LNCAP (cell line): ENCODE data around the gene FAM187B.

ENCODE experiments used
- TF ChIP-seq, protein P1 (sequence below): fragments of 450-650 bp; IDR thresholded peaks from 2 replicates; pipeline ENCODE4 v1.5.1; 2017; ENCODE audit warnings: mild to moderate bottlenecking

The FAM187B gene

DNA sequence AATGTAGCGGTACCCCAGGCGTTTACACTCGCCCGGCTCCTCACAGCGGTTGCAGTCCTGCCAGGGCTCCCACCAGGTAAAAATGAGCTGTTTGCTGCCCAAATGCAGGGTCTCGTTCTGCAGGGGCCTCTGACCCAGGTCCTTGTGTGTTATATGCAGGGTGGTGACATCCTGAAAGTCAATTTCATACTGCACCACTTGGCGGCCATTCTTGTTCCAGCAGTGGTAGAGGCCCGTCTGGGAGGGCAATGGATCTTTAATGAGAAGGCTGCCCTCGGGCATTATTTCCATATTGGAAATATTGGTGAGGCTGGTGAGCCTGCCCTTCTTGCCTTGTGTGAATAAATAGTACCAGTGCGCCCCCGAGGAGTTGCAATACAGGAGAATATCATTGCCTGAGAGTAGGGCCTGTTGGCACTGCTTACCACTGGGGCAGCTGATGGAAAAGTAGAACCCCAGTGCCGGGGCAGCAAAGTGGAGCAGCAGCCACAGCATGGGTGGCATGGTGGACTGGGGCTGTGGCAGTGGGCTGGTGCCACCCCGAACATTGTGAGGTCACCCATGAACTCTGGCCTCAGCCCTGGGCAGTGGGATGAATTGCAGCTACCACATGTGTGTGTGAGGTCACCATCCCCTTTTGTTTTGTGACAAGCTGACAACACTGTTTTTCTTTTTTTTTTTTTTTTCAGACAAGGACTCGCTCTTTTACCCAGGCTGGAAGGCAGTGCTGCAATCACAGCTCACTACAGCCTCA is at the start of gene FAM187B:
FAM187B (minus strand) TSS at position 563 of the 754 bp plus-strand sequence; CDS start at position 504, 59 bp downstream.
- TF ChIP-seq, protein P1, sequence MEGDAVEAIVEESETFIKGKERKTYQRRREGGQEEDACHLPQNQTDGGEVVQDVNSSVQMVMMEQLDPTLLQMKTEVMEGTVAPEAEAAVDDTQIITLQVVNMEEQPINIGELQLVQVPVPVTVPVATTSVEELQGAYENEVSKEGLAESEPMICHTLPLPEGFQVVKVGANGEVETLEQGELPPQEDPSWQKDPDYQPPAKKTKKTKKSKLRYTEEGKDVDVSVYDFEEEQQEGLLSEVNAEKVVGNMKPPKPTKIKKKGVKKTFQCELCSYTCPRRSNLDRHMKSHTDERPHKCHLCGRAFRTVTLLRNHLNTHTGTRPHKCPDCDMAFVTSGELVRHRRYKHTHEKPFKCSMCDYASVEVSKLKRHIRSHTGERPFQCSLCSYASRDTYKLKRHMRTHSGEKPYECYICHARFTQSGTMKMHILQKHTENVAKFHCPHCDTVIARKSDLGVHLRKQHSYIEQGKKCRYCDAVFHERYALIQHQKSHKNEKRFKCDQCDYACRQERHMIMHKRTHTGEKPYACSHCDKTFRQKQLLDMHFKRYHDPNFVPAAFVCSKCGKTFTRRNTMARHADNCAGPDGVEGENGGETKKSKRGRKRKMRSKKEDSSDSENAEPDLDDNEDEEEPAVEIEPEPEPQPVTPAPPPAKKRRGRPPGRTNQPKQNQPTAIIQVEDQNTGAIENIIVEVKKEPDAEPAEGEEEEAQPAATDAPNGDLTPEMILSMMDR, result no peak

DNA sequence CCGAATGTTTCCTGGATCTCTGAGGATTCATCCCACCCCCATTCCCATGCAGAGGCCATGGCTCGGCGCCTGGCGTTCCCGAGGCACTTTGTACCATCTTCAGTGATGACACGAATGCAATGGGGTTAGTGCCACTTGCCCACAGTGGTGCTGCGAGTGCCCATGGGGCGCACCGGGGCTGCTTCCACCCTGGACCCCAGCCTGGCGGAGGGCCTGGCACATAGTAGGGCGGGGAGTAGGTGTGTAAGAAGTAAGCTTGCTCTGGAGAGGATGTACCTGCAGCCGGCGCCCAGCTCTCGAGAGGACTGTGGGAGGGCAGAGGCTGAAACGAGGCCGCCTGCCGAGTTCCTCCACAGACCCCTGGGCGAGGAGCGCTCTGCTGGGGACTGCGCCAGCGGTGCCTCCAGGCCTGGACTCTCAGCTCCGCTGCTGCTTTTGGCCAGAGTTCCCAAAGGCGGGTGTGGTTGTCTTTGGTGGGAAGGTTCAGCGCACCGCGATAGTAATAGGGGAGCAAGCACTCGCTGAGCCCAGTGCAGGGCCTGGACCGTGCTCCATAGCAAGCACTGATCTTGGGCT is 48.3 kb upstream of the FAM187B start:
- TF ChIP-seq, protein P1, result no peak

DNA sequence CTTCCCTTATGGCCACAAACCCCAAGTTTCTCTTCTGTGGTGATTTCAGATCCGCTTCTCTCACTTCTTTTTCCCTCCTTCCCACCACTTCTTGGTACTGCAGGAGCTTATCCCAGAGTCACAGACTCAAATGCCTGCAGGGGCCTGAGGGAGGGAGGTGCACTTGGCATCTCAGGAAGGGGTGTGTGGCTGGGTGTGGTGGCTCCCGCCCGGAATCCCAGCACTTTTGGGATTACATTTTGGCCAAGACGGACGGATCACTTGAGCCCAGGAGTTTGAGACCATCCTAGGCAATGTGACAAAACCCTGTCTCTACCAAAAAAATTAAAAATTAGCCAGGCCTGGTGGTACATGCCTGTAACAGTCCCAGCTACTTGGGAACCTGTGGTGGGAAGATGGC is 45.8 kb upstream of the FAM187B start:
- TF ChIP-seq, protein P1, result no peak

DNA sequence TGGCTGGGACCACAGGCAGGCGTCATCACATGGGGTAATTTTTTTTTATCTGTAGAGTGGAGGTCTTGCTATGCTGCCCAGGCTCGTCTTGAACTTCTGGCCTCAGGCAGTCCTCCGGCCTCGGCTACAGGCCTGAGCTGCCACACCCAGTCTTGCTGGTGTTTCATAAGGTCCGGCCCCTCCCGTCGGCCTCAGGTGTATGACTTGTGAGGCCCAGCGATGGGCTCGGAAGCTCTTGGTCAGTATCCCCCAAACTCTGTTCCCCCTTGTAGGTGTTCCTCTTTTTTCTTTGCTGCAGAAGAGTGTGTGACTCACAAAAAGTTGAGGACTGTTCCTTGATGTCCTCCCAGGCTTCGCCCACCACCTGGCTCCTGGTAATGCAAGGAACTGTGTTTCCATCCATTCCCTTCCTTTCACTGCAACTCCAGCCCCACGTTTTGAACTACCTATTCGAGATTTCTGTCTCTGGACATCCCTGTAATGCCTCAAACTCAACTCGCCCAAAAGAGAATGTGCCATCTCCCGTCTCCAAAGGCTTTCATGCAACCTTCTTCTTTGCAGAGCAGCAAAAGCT is 45.2 kb upstream of the FAM187B start:
- TF ChIP-seq, protein P1, result no peak

DNA sequence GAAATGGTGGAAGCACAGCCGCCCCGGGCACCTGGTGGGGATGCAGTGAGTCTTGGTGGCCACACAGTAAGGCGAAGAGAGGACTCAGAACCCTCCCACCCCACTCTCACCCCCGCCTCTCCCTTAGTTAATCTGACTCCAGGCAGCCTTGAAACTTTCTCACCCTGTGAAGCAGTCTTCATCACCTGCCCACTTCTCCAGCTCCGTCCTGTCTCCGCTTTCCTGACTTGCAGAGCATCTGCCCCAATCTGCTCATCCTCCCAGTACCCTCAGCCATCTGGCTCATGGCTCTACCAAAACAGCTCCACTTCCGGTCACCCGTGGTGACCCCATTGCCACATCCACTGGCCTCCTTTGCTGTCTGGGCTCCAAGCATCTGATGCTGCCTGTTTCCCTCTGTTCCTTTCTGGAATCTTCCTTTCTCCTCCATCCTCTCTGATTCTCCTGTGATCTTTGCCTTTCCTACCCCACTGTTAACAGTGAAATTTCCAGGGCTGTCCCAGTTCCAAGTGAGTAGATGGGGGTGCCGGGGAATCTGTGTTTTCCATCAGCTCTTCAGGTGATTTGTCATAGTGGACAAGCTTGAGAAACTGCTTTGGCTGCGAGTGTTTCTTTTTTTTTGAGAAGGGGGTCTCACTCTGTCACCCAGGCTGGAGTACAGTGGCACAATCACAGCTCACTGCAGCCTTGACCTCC is 44.6 kb upstream of the FAM187B start:
- TF ChIP-seq, protein P1, result no peak

DNA sequence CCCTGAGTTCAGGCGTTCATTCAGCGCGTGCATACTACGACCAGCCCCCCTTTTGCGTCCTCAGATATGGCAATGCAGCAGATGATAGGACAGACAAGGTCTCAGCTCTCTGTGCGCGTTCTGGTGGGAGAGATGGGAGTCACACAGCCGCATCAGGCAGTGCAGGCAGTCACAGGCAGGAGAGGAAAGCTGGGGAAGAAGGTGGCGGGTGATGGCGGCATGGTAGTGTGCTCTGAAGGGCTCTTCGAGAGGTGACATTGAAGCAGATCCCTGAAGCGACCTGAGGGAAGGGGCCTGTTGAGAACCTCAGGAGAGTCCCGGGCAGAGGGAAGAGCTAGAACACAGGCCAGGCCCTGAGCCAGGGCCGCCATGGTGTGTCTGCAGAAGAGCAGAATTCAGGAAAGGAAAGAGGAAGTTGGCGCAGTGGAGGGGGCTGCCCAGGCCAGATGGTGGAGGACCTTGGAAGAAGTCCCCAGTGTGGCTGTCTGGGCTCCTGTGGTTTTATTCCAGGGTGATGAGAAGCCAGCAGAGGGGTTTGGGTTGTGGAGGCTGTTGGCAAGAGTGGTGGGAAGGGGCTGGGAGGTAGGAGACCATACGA is 43.7 kb upstream of the FAM187B start:
- TF ChIP-seq, protein P1, result no peak

DNA sequence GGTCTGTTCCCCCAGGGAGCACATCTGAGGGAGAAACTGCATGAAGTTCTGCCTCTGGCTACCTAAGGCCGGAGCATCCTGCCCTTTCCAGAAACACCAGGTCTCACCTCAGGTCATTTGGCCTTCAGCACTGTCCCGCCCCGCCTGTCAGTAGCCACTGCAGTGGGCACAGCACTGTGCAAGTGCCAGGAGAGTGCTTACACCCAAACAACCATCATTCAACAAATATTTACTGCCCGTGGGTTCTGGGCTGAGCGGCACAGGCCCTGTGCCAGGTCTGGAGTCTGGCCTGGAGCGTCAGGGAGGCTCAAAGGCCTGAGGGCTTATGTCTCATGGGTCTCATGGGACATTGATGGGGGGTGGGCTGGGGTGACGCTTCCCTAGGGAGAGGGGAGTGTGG is 43.0 kb upstream of the FAM187B start:
- TF ChIP-seq, protein P1, result no peak
